NCI-H146 (cell line): ENCODE data around the gene DLGAP4.
A peak's percentile ranks its signal among the peaks of the same experiment; 100 is the strongest.
"Not testable (repeated sequence)": the region's sequence is repeated elsewhere in the genome, so short reads cannot be mapped to it uniquely, and the experiment has no call there.

Experiments
- DNase-seq: peaks from one replicate; lab custom pipeline; 2025; lab: John Stamatoyannopoulos, UW

DLGAP4 gene

GRCh38 chr20:36499723-36500501 is 193.8 kb downstream of the DLGAP4 start:
- no peak for DNase-seq

DNA sequence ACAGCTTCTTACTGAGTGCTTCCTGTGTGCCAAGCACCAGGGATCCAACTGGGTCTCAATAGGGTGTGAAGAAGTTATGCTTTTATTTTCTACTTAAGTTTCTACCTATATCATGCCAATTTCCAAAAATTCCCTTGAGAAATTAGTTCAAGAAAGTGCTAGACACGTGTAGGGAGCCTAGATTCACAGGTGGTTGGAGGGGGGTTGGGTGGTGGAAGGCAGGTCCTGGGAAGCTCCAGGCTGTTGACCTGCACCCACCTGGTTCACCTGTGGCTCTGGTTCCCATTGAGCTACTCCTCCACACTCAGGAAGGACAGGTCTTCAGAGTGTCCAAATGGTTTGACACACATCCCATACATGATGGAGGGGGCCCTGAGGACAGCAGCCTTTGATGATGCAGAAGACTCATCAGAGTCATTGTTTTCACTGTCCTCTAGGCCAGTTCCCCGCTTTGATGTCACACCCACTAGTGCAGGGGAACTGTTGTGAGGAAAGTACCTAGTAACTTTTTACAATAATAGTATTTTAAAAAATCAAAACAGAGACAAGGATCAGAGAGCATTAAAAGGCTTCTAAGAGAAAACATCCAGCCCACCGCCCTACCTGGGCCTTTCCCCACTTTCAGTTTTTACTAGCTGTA is 195.3 kb downstream of the DLGAP4 start:
- no peak for DNase-seq

- DNase-seq: no peak
Observed at GRCh38 chr20:36504295-36504694, 198.2 kb downstream of the DLGAP4 start.

- DNase-seq: peak; percentile 21
Observed at GRCh38 chr20:36506253-36506652, 200.1 kb downstream of the DLGAP4 start.

- DNase-seq: no peak
Observed at GRCh38 chr20:36507746-36508145, 201.6 kb downstream of the DLGAP4 start.

GRCh38 chr20:36519012-36519719 is 213.0 kb downstream of the DLGAP4 start:
- no peak for DNase-seq

DNA sequence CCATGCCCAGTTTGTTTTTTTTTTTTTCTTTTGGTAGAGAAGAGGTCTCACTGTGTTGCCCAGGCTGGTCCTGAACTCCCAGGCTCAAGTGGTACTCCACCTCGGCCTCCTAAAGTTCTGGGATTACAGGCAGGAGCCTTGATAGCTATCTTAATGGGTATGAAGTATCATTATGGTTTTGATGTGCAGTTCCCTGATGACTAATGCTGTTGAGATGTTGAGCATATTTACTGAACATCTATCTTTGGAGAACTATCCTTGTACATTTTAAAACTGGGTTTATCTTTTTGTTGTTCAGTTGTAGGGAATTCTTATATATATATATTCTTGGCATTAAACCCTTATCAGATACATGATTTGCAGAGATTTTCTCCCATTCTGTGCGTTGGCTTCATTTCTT is 213.8 kb downstream of the DLGAP4 start:
- DNase-seq: no peak

DNA sequence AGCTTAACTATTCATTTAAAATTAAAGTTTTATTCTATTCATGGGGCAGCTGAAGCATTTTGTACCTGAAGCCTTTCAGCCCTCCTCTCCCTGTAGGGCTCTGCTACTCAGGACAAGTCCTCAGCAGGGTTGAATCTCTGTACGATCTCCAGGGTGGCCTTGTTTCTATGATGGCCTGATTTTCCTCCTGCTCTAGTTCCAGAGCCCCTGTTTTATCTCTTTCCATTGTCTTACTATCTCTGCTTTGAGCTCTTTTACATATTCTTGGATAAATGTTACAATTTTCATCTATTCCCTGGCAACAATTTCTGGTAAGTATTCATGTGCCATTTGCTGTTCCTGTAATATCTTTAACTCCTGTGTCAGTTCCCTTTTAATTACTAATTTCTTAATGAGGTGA is 215.4 kb downstream of the DLGAP4 start:
- DNase-seq: no peak

DNA sequence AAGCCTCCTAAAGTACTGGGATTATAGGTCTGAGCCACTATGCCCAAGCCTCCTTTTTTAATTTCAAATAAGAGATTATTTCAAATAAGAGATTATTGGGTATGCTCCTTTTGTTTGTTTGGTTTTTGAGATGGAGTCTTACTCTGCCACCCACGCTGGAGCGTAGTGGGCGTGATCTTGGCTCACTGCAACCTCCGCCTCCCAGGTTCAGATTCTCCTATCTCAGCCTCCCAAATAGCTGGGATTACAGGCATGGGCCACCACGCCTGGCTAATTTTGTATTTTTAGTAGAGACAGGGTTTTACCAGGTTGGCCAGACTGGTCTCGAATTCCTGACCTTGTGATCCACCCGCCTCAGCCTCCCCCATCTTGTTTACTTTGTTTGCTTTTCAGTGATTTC is 216.3 kb downstream of the DLGAP4 start:
- not testable (repeated sequence) for DNase-seq

- no peak for DNase-seq
Observed at GRCh38 chr20:36523341-36523740, 217.2 kb downstream of the DLGAP4 start.

GRCh38 chr20:36525620-36526365 is 219.7 kb downstream of the DLGAP4 start:
- no peak for DNase-seq

GRCh38 chr20:36526521-36527011 is 220.4 kb downstream of the DLGAP4 start:
- no peak for DNase-seq

- DNase-seq: no peak
Observed at GRCh38 chr20:36527331-36528125, 221.4 kb downstream of the DLGAP4 start.

GRCh38 chr20:36528176-36528874 is 222.2 kb downstream of the DLGAP4 start:
- no peak for DNase-seq

GRCh38 chr20:36528875-36529417 is 222.8 kb downstream of the DLGAP4 start:
- DNase-seq: no peak

- DNase-seq: peak; percentile 9
Observed at GRCh38 chr20:36532388-36532787, 226.2 kb downstream of the DLGAP4 start.

DNA sequence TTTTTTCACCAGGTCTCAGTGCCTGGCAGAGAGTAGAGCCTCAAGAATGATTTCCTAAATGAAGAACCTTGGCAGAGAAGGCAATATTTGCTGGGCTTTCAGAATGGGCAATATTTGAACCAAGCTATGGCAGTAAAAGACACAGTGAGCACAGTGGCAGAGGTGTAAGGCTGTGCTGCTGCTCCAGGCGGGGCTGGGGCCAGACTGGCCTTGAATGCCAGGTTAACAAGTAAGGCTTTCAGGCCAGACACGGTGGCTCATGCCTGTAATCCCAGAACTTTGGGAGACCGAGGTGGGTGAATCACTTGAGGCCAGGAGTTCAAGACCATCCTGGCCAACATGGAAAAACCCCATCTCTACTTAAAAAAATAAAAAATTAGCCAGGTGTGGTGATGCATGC is 226.7 kb downstream of the DLGAP4 start:
- DNase-seq: no peak

- DNase-seq: no peak
Observed at GRCh38 chr20:36538026-36538722, 232.0 kb downstream of the DLGAP4 start.

GRCh38 chr20:36540551-36541211 is 234.5 kb downstream of the DLGAP4 start:
- no peak for DNase-seq
